GM12801 (cell line): ENCODE measurements around the gene EHBP1.

ENCODE experiments used
- TF ChIP-seq, protein P1 (sequence below): IDR thresholded peaks from one replicate; pipeline ENCODE4 v1.5.1; 2011; ENCODE audit warnings: control low read depth; ENCODE audit not compliant: insufficient read length; ENCODE audit errors: extremely low read depth

EHBP1 gene

DNA sequence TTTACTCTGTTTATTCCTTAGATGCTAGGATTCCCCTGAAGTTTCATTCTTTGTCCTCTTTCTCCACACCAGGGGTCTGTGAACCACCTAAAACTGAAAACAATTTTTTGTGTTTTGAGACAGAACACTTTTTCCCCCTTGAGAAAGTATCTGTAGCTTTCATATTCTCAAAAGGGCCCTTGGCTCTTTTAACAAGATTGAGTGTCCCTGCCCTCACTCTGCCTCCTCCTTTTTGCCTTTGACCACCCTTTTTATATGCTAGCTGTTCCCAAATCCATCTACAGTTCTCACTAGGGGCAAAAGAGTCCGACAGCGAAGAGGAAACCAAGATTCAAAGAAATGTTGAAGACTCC, 883 bp upstream of the EHBP1 start:
- TF ChIP-seq, protein P1, sequence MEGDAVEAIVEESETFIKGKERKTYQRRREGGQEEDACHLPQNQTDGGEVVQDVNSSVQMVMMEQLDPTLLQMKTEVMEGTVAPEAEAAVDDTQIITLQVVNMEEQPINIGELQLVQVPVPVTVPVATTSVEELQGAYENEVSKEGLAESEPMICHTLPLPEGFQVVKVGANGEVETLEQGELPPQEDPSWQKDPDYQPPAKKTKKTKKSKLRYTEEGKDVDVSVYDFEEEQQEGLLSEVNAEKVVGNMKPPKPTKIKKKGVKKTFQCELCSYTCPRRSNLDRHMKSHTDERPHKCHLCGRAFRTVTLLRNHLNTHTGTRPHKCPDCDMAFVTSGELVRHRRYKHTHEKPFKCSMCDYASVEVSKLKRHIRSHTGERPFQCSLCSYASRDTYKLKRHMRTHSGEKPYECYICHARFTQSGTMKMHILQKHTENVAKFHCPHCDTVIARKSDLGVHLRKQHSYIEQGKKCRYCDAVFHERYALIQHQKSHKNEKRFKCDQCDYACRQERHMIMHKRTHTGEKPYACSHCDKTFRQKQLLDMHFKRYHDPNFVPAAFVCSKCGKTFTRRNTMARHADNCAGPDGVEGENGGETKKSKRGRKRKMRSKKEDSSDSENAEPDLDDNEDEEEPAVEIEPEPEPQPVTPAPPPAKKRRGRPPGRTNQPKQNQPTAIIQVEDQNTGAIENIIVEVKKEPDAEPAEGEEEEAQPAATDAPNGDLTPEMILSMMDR: no peak

DNA sequence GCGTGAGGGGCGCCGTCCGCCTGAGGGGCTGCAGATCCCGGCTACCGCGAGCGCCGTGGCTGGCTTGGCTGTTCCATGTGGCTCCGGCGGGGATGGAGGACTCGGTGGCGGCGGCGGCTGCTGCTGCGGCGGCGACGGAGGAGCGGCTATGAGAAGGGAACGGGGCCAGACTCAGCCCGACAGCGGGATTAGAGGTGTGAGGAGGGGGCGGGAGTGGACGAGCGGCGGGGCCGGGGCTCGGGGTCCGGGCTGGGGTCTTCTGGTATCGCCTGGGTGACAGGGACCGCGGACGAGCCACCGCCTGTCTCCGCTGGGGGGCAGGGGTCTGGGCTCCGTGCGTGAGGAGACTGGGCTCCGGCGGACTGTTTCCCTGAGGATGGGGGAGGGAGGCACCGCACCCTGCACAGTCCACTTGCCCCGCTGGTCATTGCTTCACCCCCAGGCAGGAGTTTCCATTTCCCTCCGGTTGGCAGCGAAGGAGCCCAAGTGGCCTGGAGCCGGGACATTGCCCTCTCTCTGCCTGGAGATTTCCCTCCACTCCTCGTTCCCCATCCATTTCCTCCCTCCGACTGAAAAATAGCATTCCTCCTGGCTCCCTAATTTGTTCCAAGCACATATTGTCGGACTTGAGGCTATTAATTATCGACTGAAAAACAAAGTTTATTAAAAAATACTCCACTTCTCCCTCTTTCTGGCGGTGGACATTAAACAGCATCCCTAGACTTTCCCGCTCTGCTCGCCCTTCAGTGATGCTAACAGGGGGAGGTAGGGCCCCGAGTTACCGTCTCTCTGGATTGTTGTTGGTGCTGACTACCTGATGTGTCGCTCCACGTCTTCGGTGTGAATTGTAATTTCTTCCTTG, 577 bp downstream of the EHBP1 start:
- TF ChIP-seq, protein P1: no peak

- TF ChIP-seq, protein P1: no peak
These were observed 1.4 kb downstream of the EHBP1 start for GRCh38 chr2:62706721-62707521.

DNA sequence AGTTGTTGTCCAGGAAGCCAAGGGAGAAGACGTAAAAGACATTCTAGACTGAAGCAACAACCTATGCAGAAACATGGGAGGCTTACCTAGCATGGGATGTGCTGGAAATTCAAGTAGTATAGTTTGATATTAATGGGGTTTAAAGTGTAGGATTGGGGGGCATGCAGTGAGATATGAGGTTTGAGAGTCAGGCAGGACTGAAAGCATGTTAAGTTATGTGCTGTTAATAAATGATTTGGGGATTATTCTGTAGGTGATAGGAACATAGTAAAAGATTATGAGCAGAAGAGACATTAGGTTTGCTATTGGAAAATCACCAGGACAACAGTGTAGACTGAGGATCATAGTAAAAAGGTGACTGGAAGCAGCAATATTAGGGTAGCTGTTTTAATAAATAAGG, 3.2 kb downstream of the EHBP1 start:
- TF ChIP-seq, protein P1: no peak

GRCh38 chr2:62711832-62712494, 6.5 kb downstream of the EHBP1 start:
- TF ChIP-seq, protein P1: no peak

GRCh38 chr2:62713837-62714236, 8.3 kb downstream of the EHBP1 start:
- TF ChIP-seq, protein P1: no peak

DNA sequence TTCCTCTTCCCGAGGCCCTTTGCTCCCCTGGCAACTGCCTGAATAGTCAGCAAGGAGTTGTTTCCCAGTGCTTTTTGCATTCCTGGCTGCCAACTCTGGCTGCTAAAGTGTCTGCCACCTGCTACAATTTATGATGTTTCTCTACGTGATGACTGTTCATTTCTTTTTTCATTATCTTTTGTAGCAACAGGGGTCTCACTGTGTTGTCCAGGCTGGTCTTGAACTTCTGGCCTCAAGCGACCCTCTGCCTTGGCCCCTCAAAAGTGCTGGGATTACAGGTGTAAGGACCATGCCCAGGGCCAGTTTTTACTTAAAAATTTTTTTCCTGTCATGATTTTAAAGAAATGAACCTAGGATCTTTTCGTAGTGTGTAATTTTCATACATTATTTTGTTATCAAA, 11.3 kb downstream of the EHBP1 start:
- TF ChIP-seq, protein P1: no peak
